Measurements from ENCODE around the gene GRM2.

- TF ChIP-seq POLR2A (IDR thresholded peaks at IDR 0.05) (no peak), CTCF (IDR thresholded peaks at IDR 0.05) (no peak)
These were observed 14.9 kb upstream of the GRM2 start for GRCh38 chr3:51691949-51692348.

Data from tibial nerve (tissue), 3 donors.